DMS153 (cell line): ENCODE results near the gene PGLYRP4.

ENCODE experiments used
- DNase-seq: peaks from one replicate; lab custom pipeline; 2025; lab: John Stamatoyannopoulos, UW

The PGLYRP4 gene

DNA sequence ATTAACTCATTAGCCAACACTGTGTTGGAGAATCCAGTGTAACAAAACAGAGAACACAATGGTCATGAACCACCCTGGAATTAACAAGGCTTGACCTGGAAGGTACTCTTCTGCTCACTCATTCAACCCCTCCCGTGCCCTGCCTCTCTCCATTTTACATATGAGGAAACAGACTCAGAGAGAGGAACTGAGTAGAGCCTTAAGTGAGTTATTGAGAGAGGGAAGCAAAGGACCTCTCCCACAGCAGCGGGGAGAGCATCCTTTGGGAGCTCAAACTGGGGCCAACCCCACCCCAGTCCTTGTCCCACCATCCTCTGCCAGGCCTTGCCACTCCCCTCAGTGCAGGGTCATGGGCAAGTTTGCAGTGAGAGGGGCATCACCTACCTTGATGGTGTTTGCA is 25.4 kb upstream of the PGLYRP4 start:
- no peak for DNase-seq

- DNase-seq = no peak
Observed at GRCh38 chr1:153372571-153372970, 23.9 kb upstream of the PGLYRP4 start.

GRCh38 chr1:153371231-153371630 is 22.6 kb upstream of the PGLYRP4 start:
- DNase-seq = no peak

DNA sequence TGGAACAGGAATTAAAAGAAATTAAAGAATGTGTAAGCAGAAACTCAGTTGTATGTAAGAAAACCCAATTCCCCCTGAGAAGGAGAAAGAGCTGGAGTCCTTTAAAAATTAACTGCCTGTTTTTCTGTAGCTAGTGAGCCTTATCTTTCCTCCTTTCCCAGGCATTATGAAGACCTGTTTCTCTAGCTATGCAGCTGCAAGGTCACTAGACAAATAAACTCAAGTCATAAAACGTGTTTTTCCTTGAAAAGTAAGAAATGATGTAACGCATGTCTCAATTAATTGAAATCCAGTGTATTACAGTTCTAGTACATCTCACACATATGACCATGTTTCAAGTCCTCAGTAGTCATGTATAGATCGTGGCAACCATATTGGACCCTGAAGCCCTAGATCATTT is 21.5 kb upstream of the PGLYRP4 start:
- DNase-seq = no peak

DNA sequence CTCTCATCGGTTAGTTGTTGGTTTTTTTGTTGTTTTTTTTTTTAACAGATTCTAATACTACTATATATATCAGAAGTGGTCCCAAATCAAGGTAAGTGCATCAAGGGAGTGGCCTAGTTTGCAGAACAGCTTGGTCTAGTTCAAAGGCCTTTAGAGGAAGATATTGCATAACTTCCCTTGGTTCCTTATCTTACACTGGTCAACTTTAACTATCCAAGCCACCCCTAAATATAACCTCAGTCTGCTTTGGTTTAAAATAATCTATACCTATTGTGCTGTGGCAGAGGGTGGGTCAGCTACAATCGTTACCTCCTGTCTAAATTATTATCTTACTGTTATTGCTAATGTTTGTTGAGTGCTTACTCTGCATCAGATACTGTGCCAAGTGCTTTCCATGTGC is 19.9 kb upstream of the PGLYRP4 start:
- DNase-seq = no peak

DNA sequence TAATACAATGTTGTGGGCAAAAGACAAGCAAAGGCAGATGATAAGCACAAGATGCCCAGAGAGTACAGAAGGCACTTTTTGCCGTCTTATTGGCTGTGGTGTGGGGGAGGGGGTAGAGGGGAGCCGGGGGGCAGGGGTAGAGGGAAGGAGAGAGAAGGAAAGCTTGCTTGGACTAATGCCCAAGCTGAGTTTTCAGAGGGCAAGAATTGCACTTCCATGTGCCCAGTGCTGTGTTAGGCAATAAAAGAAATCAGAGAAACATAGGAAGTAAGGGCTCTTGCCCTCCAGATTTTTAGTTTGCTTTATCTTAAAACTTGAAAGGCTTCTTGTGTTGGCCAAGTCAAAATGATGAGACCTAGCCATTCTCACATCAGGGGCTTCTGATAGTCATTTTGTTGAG is 18.4 kb upstream of the PGLYRP4 start:
- DNase-seq = no peak

DNA sequence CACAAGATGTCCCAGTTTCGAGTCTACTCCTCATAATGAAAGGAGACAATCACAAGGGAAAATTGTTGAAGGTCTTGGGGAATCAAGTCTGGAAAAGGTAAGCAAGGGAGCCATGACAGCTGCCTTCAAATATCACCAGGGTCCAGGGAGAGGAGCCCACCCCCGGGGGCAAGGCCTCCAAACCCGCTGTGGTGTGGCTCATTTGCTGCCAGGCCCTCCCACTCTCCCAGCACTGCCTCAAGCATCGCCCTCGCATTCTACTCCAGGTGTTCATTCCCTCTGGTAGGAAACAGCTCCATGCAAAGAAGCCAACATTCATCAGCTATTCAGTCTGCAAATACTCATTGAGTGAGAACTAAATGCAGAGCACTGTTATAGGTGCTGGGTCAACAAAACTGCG is 17.6 kb upstream of the PGLYRP4 start:
- DNase-seq = no peak

DNA sequence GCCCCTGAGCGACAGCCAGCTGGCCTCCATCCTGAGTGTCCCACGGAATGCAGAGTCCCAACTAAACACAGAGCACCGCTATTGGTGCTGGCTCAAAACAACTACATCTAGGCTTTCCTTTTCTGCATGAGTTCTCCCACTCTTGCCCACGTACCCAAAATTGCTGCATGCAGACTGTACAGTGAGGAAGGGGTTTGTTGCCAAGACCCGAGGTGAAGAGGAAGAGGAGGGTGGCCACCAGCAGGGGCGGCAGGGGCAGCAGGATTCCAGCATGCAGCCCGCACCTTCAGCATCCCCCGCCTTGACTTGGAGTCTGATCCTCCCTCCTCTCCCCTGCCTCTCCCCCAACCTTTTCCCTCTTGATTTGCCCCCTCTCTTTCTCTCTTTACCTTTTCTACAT is 17.1 kb upstream of the PGLYRP4 start:
- DNase-seq = no peak

- DNase-seq = no peak
Observed at GRCh38 chr1:153364766-153365666, 16.4 kb upstream of the PGLYRP4 start.

DNA sequence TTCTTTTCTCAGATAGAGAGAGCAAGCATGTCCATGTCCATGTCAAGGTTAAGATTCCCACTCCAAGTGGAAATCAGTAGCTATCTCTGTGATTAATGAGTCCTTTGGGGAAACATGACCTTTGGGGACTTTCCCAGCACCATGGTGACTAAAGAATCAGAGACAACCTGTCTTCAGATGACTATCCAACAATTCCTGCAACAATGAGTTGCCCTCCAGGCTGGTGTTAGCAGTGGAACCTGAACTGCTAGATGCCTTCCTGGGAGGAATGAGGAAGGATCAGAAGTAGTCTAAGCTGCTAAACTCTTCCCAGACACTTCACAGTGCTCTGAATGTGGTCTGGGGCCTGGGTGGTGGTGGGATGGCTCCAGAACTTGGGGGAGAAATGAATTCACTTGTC is 15.5 kb upstream of the PGLYRP4 start:
- DNase-seq = no peak

DNA sequence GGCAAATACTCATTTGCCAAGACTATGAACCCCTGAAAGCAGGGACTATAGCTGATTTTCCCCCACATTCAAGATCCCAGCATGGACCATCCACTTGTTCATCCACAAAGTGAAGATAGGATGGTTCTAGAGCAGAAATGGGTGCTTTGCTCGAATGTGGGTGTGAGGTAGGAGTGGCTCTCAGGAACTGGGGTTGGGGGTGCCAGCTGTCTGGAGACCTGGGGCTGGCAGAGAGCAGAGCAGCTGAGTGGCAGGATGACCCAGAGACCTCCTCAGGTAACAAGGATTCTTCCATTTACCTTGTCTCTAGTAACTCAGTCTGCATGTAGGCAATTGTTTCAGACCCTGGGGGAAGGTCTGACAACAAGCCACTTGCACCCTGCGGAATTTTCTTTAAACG is 15.0 kb upstream of the PGLYRP4 start:
- DNase-seq = no peak

- no peak for DNase-seq
Observed at GRCh38 chr1:153362187-153362775, 13.6 kb upstream of the PGLYRP4 start.

- DNase-seq = no peak
Observed at GRCh38 chr1:153361480-153362109, 13.0 kb upstream of the PGLYRP4 start.

- DNase-seq = no peak
Observed at GRCh38 chr1:153360592-153361479, 12.2 kb upstream of the PGLYRP4 start.

DNA sequence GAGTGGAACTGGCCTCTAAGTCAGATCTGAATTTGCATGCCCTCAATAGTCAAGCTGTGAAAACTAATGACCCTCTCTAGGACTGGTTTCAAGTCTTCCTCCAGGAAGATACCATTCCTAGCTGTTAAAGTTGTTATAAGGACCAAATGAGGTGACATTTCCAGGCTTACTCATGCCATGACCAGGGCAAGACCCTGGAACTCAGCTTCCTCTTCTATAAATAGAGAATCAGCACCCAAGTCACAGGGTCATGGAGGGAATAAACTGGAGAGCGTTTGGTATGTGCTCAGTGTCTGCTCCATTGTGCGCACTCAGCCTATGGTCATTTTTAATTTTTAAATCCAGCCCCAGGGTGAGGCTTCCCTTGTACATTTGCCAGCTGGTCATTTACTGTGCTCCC is 11.5 kb upstream of the PGLYRP4 start:
- DNase-seq = no peak

GRCh38 chr1:153359241-153359640 is 10.6 kb upstream of the PGLYRP4 start:
- DNase-seq = no peak

DNA sequence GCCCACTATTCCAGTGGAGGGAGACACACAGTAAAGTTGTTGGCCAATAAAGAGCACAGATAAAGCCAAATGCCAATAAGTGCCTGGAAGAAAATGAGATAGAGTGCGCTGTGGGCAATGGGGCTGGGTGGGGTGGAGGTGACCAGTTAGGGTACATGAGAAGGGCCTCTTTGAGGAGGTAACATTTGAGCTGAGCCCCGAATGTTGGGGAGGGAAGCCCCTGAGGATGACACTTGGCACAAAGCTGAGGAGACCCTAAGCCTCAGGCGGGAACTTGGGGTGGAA is 10.0 kb upstream of the PGLYRP4 start:
- no peak for DNase-seq

DNA sequence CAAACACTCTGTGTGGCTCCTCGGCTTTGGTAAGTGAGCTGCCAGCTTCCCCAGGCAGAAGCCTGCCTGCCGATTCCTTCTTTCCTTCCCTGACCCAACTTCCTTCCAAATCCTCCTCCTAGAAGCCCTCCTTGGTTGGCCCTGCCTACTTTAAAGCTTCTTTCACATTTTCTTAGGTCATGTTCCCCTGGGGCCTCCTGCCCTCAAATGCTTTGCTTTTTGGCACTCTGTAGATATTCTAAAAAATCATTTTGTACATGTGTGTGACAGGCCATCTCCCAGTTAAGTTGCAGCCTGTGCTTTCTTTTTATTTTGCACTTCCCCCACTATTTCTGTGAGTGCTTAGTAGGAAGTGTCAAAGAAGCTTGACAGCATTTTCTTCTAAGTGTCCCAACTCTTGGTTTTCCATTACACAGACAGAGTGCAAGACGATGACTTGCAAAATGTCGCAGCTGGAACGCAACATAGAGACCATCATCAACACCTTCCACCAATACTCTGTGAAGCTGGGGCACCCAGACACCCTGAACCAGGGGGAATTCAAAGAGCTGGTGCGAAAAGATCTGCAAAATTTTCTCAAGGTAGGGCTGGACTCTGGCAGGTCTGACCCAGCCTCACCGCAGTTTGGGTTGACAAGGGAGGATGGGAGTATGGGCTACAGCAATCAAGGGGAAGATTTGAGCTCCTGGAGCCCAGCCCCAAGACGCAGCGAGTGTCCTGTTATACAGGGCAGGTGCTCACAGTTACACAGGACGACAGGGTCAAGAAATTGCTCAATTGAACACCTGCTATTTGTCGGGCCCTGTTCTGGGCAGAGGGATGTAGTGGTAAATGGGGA is 9.4 kb upstream of the PGLYRP4 start, which contains the start of gene S100A9:
TSS of gene S100A9 (plus strand) at position 2 of the 838 bp plus-strand sequence. CDS start at position 432, 430 bp downstream.
- no peak for DNase-seq

GRCh38 chr1:153357076-153357852 is 8.6 kb upstream of the PGLYRP4 start:
- no peak for DNase-seq

DNA sequence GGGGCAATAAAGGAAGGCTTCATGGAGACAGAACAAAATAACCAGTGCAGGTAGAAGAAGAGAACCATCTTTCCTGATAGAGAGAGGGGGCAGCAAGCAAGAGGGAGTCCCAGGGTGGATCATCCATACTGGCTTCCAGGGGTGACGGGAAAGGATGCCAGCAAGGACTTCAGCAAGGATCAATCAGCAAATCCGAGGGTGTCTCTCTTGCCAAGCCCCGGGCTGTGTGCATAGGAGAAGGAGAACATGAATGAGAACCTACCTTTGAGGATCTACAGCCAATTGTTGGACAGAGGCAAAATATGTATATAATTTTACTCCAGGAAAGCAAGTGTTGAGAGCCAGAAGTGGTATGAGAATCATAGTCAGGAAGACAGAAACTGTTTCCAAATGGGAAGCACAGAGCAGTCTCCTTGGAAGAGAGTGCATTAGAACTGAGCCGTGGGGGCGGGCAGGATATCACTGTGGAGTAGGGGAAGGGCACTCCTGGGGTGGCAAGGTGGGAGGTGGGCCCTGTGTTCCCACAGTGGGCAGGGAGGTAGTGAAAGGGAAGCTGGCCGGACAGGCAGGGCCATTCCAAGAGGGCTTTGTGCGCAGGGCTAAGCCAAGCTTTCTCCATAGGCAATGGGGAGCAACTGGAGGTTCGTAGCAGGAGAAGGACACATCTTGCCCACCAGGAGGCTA is 7.9 kb upstream of the PGLYRP4 start:
- DNase-seq = no peak
